OCI-LY7 (cell line): Measurements from ENCODE around the gene PSMG1.

Experiments
- CTCF ChIP-seq: fragments of 200-600 bp; sonication (generic); conservative IDR thresholded peaks from 2 replicates; pipeline ENCODE4 v1.5.1; 2014; ENCODE audit warnings: mild to moderate bottlenecking, antibody characterized with exemption, low read length, moderate library complexity, mixed read lengths
- EZH2phosphoT487 ChIP-seq: fragments of 200-600 bp; sonication (generic); IDR thresholded peaks from 2 replicates; pipeline ENCODE4 v1.6.1; 2018; ENCODE audit warnings: low read depth, borderline replicate concordance, mild to moderate bottlenecking, mixed run types, antibody characterized with exemption, low read length, moderate library complexity, mixed read lengths

GRCh38 chr21:39125752-39126485, 57.3 kb downstream of the PSMG1 start:
- TF ChIP-seq CTCF (peak; percentile 75), EZH2phosphoT487 (no peak)
